Esophagus (tissue), 2 donors: ENCODE measurements around the gene FTH1. TPM values are rescaled to one million over a fixed set of nuclear protein-coding genes. Genes with fewer than 3 reads are reported as not detected.

Experiments
- H3K27ac ChIP-seq, 2 donors: one replicate each; pipeline ENCODE4 v1.5.1; 2013; ENCODE audit warnings: low read depth in 2 of 2, mild to moderate bottlenecking in 2 of 2, inconsistent platforms in 1 of 2, low read length in 1 of 2, moderate library complexity in 1 of 2
- H3K27me3 ChIP-seq, 2 donors: one replicate each; pipeline ENCODE4 v1.6.1; 2013; ENCODE audit warnings: low read length in 2 of 2, control low read depth in 1 of 2, mild to moderate bottlenecking in 1 of 2; ENCODE audit not compliant: insufficient read depth in 2 of 2, control insufficient read depth in 1 of 2
- H3K36me3 ChIP-seq, 2 donors: one replicate each; pipeline ENCODE4 v1.6.1; 2013; ENCODE audit warnings: low read length in 1 of 2; ENCODE audit not compliant: control insufficient read depth in 2 of 2, insufficient read depth in 2 of 2
- H3K4me1 ChIP-seq, 2 donors: one replicate each; pipeline ENCODE4 v1.6.1; 2013; ENCODE audit warnings: low read length in 1 of 2; ENCODE audit not compliant: control insufficient read depth in 2 of 2, insufficient read depth in 2 of 2
- H3K4me3 ChIP-seq, 2 donors: one replicate each; pipeline ENCODE4 v1.5.1; 2013; ENCODE audit warnings: low read length in 2 of 2, mild to moderate bottlenecking in 2 of 2, low read depth in 1 of 2, moderate library complexity in 1 of 2
- H3K9me3 ChIP-seq, 2 donors: one replicate each; pipeline ENCODE4 v1.6.1; 2013; ENCODE audit warnings: mild to moderate bottlenecking in 2 of 2, low read depth in 1 of 2, low read length in 1 of 2, moderate library complexity in 1 of 2; ENCODE audit not compliant: control insufficient read depth in 2 of 2, insufficient read depth in 1 of 2
- WGBS, 2 donors: extraction: QIAGEN DNeasy Blood & Tissue Kit; methylation state at CpG; one replicate each; pipeline ENCODE4 v1.1.7; 2013; 5-methylcytosine and 5-hydroxymethylcytosine counted together
- polyA plus RNA-seq, 2 donors: library from polyadenylated mRNA; stranded (reverse); fragments of 200-250 nt; gene quantifications; one replicate each; pipeline ENCODE4 v1.2.3, GENCODE V29; 2013
- donor health status: healthy with polysubstance abuse.
- donor health status: Bipolar disorder and iron deficiency.

Gene FTH1
- polyA plus RNA-seq, 2 donors: 3,491 to 8,500 TPM

- no peak overlapping the region for H3K4me3 ChIP-seq
- H3K4me1 ChIP-seq: peaks cover 2 to 4% of the 10 kb centered on the region in 2 donors
- WGBS, 2 donors: 70 to 72% methylated on average over 13 of the region's 13 CpGs
- H3K27ac ChIP-seq: peak overlapping the region; percentile 2 to 17
- H3K36me3 ChIP-seq: no peaks in the 10 kb centered on the region
- no peaks in the 10 kb centered on the region for H3K9me3 ChIP-seq
- no peaks in the 10 kb centered on the region for H3K27me3 ChIP-seq
Measured at GRCh38 chr11:61919705-61920631, 47.5 kb downstream of the FTH1 start.

DNA sequence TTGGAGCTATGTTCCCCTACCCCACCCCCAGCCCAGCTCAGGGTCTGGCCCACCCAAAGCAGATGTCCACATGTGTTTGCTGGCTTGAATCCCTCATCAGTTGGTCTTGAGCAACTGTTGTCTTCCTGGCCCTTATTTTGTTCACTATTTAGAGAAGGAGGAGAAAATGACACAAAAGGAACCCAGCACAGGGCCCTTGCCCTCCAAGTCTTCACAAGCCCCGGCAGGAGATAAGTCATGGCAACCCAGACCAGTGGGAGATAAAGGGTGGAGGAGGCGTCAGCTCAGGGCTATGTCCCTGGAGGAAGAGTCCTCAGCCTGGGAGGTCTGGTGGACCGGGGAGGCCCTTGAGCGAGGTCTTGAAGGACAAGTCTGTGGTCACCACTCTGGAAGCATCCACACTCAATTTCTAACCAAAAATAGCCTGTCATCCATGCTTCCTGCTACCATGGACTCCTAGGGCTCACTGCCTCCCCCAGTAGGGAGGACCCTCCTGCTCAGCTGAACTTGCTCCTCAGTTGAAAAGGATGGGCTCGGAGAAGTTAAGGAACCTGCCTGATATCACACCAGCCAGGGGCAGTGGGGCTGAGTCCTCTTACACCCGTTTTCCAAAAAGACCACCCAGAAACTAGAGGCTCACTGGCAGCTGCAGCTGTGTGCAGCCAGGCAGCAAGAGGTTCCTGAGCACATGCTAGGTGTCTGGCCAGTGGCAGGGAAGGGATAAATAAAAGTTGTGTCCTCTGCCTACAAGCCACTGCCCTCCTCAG, 48.3 kb downstream of the FTH1 start:
- Histone ChIP-seq H3K36me3 (no peaks in the 10 kb centered on the region), H3K27ac (peak overlapping the region; percentile 2 to 17), H3K4me1 (peaks cover 2 to 4% of the 10 kb centered on the region in 2 donors), H3K9me3 (no peaks in the 10 kb centered on the region), H3K27me3 (no peaks in the 10 kb centered on the region), H3K4me3 (no peak overlapping the region)
- WGBS, 2 donors: 71 to 74% methylated on average over 6 of the region's 6 CpGs

DNA sequence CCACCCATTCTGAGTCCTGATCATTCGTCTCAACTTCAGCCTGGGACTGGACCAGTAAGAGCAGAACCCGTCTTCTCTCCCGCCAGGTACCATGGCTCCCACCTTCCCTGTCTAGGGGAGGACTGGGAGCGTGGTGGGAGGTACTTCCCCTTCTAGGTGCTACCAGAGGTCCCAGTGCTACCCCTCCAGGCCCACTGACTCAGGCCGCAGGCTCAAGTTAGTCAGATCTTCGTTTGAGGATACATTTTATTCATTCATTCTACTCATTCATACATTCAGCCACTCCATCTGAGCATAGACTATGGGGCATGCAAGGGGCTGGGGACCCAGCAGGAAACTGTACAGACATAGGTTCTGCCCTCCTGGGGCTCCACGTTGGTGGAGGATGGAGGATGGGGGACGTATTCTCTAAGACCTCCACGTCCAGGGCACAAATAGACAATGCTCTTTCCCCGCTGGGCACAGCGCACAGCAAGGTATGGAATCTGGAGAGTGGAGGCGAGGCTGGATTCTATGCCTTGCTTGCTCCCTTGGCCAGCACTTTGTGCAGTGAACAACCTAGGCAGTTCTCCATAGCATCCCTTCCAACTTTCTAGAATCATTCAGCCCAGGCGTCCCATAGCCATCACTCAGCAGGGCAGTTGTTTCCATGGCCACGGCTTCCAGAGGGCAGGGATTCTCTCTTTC, 49.0 kb downstream of the FTH1 start:
- H3K4me1 ChIP-seq: peaks cover 2 to 4% of the 10 kb centered on the region in 2 donors
- H3K36me3 ChIP-seq: no peaks in the 10 kb centered on the region
- peak overlapping the region in 1 of 2 donors; percentile 62 for H3K27ac ChIP-seq
- H3K27me3 ChIP-seq: no peaks in the 10 kb centered on the region
- no peaks in the 10 kb centered on the region for H3K9me3 ChIP-seq
- WGBS, 2 donors: 75 to 80% methylated on average over 14 of the region's 14 CpGs
- H3K4me3 ChIP-seq: no peak overlapping the region

- no peaks in the 10 kb centered on the region for H3K9me3 ChIP-seq
- no peaks in the 10 kb centered on the region for H3K36me3 ChIP-seq
- WGBS, 2 donors: 2% methylated on average over 51 to 74 of the region's 74 CpGs
- peak within 1 kb of the TSS; percentile 47 to 64 for H3K4me3 ChIP-seq
- H3K4me1 ChIP-seq: peaks cover 2% of the 10 kb centered on the region in 2 donors
- H3K27me3 ChIP-seq: no peaks in the 10 kb centered on the region
- H3K27ac ChIP-seq: peak within 1 kb of the TSS; percentile 5 to 62
Measured at GRCh38 chr11:61917334-61918109, 49.9 kb downstream of the FTH1 start, which contains the start of gene RAB3IL1. Gene RAB3IL1 (minus strand): TSS chr11:61917566. CDS start chr11:61917367, 199 bp downstream.

DNA sequence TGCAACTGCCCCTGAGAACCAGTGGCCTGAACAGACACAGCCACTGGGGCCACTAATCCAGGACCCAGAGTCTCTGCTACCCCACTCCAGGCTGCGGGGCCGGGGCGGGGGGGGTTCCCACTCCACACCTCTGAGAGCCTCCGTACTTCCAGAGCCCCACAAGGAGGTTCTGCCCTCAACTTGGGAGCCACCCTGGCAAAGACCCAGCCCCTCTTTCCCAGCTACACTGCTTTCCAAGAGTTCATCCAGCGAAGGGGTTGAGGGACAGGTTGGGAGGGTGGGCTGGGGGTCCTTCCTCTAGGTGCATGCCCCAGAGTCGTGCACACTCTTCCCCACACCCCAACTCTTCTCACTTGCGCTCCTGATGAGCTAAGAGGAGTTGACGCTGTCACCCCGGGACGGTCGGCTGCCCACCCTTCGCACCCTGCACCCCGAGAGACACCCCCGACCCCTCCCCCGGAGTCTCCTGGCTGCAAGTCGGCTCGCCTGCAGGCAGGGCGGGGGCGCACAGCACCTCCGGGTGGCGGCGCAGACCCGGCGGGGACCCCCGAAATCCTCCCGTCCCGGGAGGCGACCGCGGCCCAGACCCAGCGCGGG, 50.6 kb downstream of the FTH1 start:
- peaks cover 2% of the 10 kb centered on the region in 2 donors for H3K4me1 ChIP-seq
- WGBS, 2 donors: 5 to 7% methylated on average over 21 to 32 of the region's 32 CpGs
- no peaks in the 10 kb centered on the region for H3K27me3 ChIP-seq
- no peaks in the 10 kb centered on the region for H3K36me3 ChIP-seq
- peak overlapping the region; percentile 47 to 64 for H3K4me3 ChIP-seq
- peak overlapping the region in 1 of 2 donors; percentile 62 for H3K27ac ChIP-seq
- no peaks in the 10 kb centered on the region for H3K9me3 ChIP-seq

GRCh38 chr11:61914471-61915171, 52.8 kb downstream of the FTH1 start:
- Histone ChIP-seq H3K27me3 (no peaks in the 10 kb centered on the region), H3K36me3 (no peaks in the 10 kb centered on the region), H3K4me1 (peaks cover 2% of the 10 kb centered on the region in 2 donors), H3K9me3 (no peaks in the 10 kb centered on the region), H3K27ac (no peak overlapping the region), H3K4me3 (no peak overlapping the region)
- WGBS, 2 donors: 83 to 84% methylated on average over 7 of the region's 7 CpGs

Other genes starting within 250 kb of the FTH1 start
- 1 to 10 TPM in 1 of 2 donors, under 1 TPM in 1; 0.18 to 1.3 TPM for gene MYRF, start 215.0 kb downstream of the FTH1 start, polyA plus RNA-seq
- gene TMEM258, start 175.0 kb downstream of the FTH1 start, polyA plus RNA-seq: 100 to 1,000 TPM in 1 of 2 donors, 10 to 100 TPM in 1; 90.3 to 142 TPM
- gene FEN1, start 174.7 kb downstream of the FTH1 start, polyA plus RNA-seq: 10 to 100 TPM in 1 of 2 donors, 1 to 10 TPM in 1; 8.1 to 19.6 TPM
- gene FADS1, start 150.6 kb downstream of the FTH1 start, polyA plus RNA-seq: 1 to 10 TPM; 1.1 to 1.6 TPM
- 1 to 10 TPM; 5.1 to 8.7 TPM for gene FADS2, start 139.3 kb downstream of the FTH1 start, polyA plus RNA-seq
- gene FADS3, start 76.1 kb downstream of the FTH1 start, polyA plus RNA-seq: 1 to 10 TPM; 7.2 to 9.8 TPM
- gene RAB3IL1, start 50.1 kb downstream of the FTH1 start, polyA plus RNA-seq: 1 to 10 TPM; 1.4 to 2.1 TPM
- gene BEST1, start 17.3 kb downstream of the FTH1 start, polyA plus RNA-seq: 1 to 10 TPM; 1.2 to 3.8 TPM
- 10 to 100 TPM; 13.7 to 17.5 TPM for gene INCENP, start 156.4 kb upstream of the FTH1 start, polyA plus RNA-seq
- not detected for gene SCGB1D1, start 222.6 kb upstream of the FTH1 start, polyA plus RNA-seq
- under 1 TPM; 0.54 to 0.59 TPM for gene SCGB2A1, start 241.0 kb upstream of the FTH1 start, polyA plus RNA-seq